NCI-H1930 (cell line): ENCODE results near the gene SCARB1.

Experiments
- DNase-seq, 2 experiments: peaks; one replicate each; lab custom pipeline; 2025; lab: John Stamatoyannopoulos, UW

SCARB1 gene

GRCh38 chr12:124760560-124760959, 103.1 kb downstream of the SCARB1 start:
- no peak for DNase-seq

- DNase-seq, result no peak
Measured at GRCh38 chr12:124759841-124760503, 103.7 kb downstream of the SCARB1 start.

GRCh38 chr12:124758266-124759220, 105.1 kb downstream of the SCARB1 start:
- peak in 1 of 2 experiments; percentile 14 for DNase-seq

GRCh38 chr12:124757329-124757728, 106.3 kb downstream of the SCARB1 start:
- no peak for DNase-seq

- DNase-seq, result no peak
Measured at GRCh38 chr12:124756760-124757159, 106.9 kb downstream of the SCARB1 start.

- no peak for DNase-seq
Measured at GRCh38 chr12:124756166-124756565, 107.5 kb downstream of the SCARB1 start.

- no peak for DNase-seq
Measured at GRCh38 chr12:124755801-124756148, 107.9 kb downstream of the SCARB1 start.

GRCh38 chr12:124754949-124755800, 108.5 kb downstream of the SCARB1 start:
- no peak for DNase-seq

GRCh38 chr12:124754491-124754890, 109.2 kb downstream of the SCARB1 start:
- DNase-seq, result no peak

- DNase-seq, result no peak
Measured at GRCh38 chr12:124753993-124754392, 109.7 kb downstream of the SCARB1 start.

GRCh38 chr12:124753228-124753591, 110.5 kb downstream of the SCARB1 start:
- DNase-seq, result no peak

- DNase-seq, result no peak
Measured at GRCh38 chr12:124752437-124753227, 111.0 kb downstream of the SCARB1 start.

- no peak for DNase-seq
Measured at GRCh38 chr12:124751654-124752355, 111.9 kb downstream of the SCARB1 start.

- DNase-seq, result no peak
Measured at GRCh38 chr12:124750787-124751471, 112.7 kb downstream of the SCARB1 start.

GRCh38 chr12:124750149-124750656, 113.5 kb downstream of the SCARB1 start:
- no peak for DNase-seq

GRCh38 chr12:124749725-124750124, 113.9 kb downstream of the SCARB1 start:
- no peak for DNase-seq

GRCh38 chr12:124747426-124748161, 116.1 kb downstream of the SCARB1 start:
- DNase-seq, result no peak

GRCh38 chr12:124746649-124747425, 116.8 kb downstream of the SCARB1 start:
- no peak for DNase-seq
